Upper lobe of right lung (tissue), 1 donor: Measurements from ENCODE around the gene EXOC3L1. TPM values are rescaled to one million over a fixed set of nuclear protein-coding genes. Genes with fewer than 3 reads are reported as not detected.

Source experiments
- ATAC-seq: fragments of 200-7000 bp; cut with Tn5 transposase; one replicate; pipeline ENCODE4 v1.9.1; 2020; ENCODE audit warnings: mild to moderate bottlenecking, moderate library complexity
- DNase-seq: peaks from one replicate; pipeline ENCODE4 v3.0.0-alpha.2; 2020
- H3K27ac ChIP-seq: fragments of 200-600 bp; one replicate; pipeline ENCODE4 v1.8.0; 2022
- H3K27me3 ChIP-seq: fragments of 200-600 bp; one replicate; pipeline ENCODE4 v1.8.0; 2022; ENCODE audit warnings: mild to moderate bottlenecking
- H3K36me3 ChIP-seq: fragments of 200-600 bp; one replicate; pipeline ENCODE4 v1.8.0; 2022
- H3K4me1 ChIP-seq: fragments of 200-600 bp; one replicate; pipeline ENCODE4 v1.8.0; 2022
- H3K4me3 ChIP-seq: fragments of 200-600 bp; one replicate; pipeline ENCODE4 v1.8.0; 2022; ENCODE audit warnings: mild to moderate bottlenecking
- H3K9me3 ChIP-seq: fragments of 200-600 bp; one replicate; pipeline ENCODE4 v1.8.0; 2022
- CTCF ChIP-seq: fragments of 200-600 bp; IDR thresholded peaks from one replicate; pipeline ENCODE4 v1.8.0; 2022; ENCODE audit warnings: antibody characterized with exemption
- intact Hi-C: fragments of 100-400 bp; cut with DNase I; formaldehyde crosslinking; loops from one replicate; pipeline ENCODE4 v1.11.0; 2022
- total RNA-seq: library from RNA; stranded (reverse); fragmentation: NEBNext Ultra II Directional; extraction: Animal tissue kit (Norgen Biotek cat#: 25700); gene quantifications from one replicate; pipeline ENCODE4 v1.2.1, GENCODE V29; 2021
- donor health status: DM: no; HTN: yes; CAD: no; lungs with severe emphysema.

EXOC3L1 gene
- total RNA-seq, 1 donor from 2014 or later, result 17.1 TPM

GRCh38 chr16:67206838-67207248 lies 16.9 kb upstream of the EXOC3L1 start:
- no peak overlapping the region for H3K27ac ChIP-seq
- no peak for ATAC-seq

GRCh38 chr16:67206129-67206837 lies 16.3 kb upstream of the EXOC3L1 start:
- Histone ChIP-seq H3K4me3 (no peak overlapping the region), H3K4me1 (no peaks in the 10 kb centered on the region), H3K27me3 (no peaks in the 10 kb centered on the region), H3K27ac (no peak overlapping the region), H3K9me3 (no peaks in the 10 kb centered on the region), H3K36me3 (peaks cover 24% of the 10 kb centered on the region)
- DNase-seq, result no peak
- intact Hi-C loops, result no loop called here
- ATAC-seq, result no peak
- no peak for TF ChIP-seq CTCF

More at GRCh38 chr16:67206838-67207248, 16.9 kb upstream of the EXOC3L1 start:
- TF ChIP-seq CTCF, result no peak
- Histone ChIP-seq H3K9me3 (no peaks in the 10 kb centered on the region), H3K4me1 (no peaks in the 10 kb centered on the region), H3K4me3 (no peak overlapping the region), H3K36me3 (peaks cover 18% of the 10 kb centered on the region), H3K27me3 (no peaks in the 10 kb centered on the region)
- intact Hi-C loops, result no loop called here
- DNase-seq, result no peak

GRCh38 chr16:67204076-67204475 lies 14.1 kb upstream of the EXOC3L1 start:
- Histone ChIP-seq H3K36me3 (peaks cover 26% of the 10 kb centered on the region), H3K4me1 (no peaks in the 10 kb centered on the region), H3K27ac (no peak overlapping the region), H3K4me3 (no peak overlapping the region), H3K27me3 (no peaks in the 10 kb centered on the region), H3K9me3 (no peaks in the 10 kb centered on the region)
- DNase-seq, result no peak
- ATAC-seq, result no peak
- intact Hi-C loops, result no loop called here
- TF ChIP-seq CTCF, result no peak

GRCh38 chr16:67202956-67203493 lies 13.1 kb upstream of the EXOC3L1 start:
- no peak for DNase-seq
- no peak for ATAC-seq
- intact Hi-C loops, result no loop called here
- Histone ChIP-seq H3K27ac (no peak overlapping the region), H3K4me3 (no peak overlapping the region), H3K36me3 (peaks cover 35% of the 10 kb centered on the region), H3K9me3 (no peaks in the 10 kb centered on the region), H3K4me1 (peaks cover 6% of the 10 kb centered on the region), H3K27me3 (no peaks in the 10 kb centered on the region)
- TF ChIP-seq CTCF, result no peak

GRCh38 chr16:67202426-67202825 lies 12.5 kb upstream of the EXOC3L1 start:
- no peak overlapping the region for H3K4me3 ChIP-seq
- peaks cover 9% of the 10 kb centered on the region for H3K4me1 ChIP-seq
- no peak overlapping the region for H3K27ac ChIP-seq
- H3K36me3 ChIP-seq, result peaks cover 41% of the 10 kb centered on the region
- no peak for ATAC-seq
- no peak for DNase-seq
- no peaks in the 10 kb centered on the region for H3K27me3 ChIP-seq
- TF ChIP-seq CTCF, result no peak
- intact Hi-C loops, result no loop called here
- H3K9me3 ChIP-seq, result no peaks in the 10 kb centered on the region
